Measurements from ENCODE around the gene RPL11.

DNA sequence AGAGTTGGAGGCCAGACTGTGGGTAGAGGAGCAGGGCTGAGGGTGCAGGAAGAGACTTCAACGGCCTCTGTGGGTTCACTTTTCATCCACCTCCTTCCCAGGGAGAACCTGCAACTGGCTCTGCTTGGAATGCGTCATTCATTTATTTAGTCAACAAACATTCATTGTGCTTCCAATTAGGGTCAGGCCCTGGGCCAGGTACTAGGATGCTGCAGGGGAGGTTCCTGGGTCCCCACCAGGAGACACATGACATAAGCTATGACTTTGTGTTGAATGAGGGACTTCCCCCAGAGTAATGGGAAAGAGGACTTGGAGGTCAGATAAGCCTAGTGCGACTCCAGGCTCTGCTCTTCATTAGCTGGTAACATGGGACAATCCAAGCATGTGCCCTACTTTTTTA is 46.3 kb upstream of the RPL11 start:
- TF ChIP-seq, protein P1, sequence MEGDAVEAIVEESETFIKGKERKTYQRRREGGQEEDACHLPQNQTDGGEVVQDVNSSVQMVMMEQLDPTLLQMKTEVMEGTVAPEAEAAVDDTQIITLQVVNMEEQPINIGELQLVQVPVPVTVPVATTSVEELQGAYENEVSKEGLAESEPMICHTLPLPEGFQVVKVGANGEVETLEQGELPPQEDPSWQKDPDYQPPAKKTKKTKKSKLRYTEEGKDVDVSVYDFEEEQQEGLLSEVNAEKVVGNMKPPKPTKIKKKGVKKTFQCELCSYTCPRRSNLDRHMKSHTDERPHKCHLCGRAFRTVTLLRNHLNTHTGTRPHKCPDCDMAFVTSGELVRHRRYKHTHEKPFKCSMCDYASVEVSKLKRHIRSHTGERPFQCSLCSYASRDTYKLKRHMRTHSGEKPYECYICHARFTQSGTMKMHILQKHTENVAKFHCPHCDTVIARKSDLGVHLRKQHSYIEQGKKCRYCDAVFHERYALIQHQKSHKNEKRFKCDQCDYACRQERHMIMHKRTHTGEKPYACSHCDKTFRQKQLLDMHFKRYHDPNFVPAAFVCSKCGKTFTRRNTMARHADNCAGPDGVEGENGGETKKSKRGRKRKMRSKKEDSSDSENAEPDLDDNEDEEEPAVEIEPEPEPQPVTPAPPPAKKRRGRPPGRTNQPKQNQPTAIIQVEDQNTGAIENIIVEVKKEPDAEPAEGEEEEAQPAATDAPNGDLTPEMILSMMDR (IDR thresholded peaks at IDR 0.05 in 2 of 3, conservative IDR thresholded peaks at IDR 0.05 in 1 of 3; ENCODE audit: control insufficient read depth in 2 of 3, extremely low read depth in 1 of 3, insufficient read depth in 1 of 3, low read depth in 3 of 3, low read length in 3 of 3), result no peak
- TF ChIP-seq RCOR1 (conservative IDR thresholded peaks at IDR 0.05; ENCODE audit: low read depth, low read length) (no peak), CBX5 (IDR thresholded peaks at IDR 0.05; ENCODE audit: low read depth) (no peak), RFX5 (IDR thresholded peaks at IDR 0.05; ENCODE audit: low read depth, low read length) (no peak), BCL11A (IDR thresholded peaks at IDR 0.05; ENCODE audit: low read depth, low read length) (no peak)

All from GM12878 (cell line).